GM18873 (cell line): Measurements from ENCODE around the gene NID1.
"Not testable (repeated sequence)": the region's sequence is repeated elsewhere in the genome, so short reads cannot be mapped to it uniquely, and the experiment has no call there.

Experiments used
- ATAC-seq: cut with Tn5 transposase; IDR thresholded peaks from one replicate; pipeline ENCODE4 v1.9.1; 2021; ENCODE audit warnings: mild to moderate bottlenecking, moderate library complexity, moderate number of reproducible peaks; ENCODE audit not compliant: unreplicated experiment, low FRiP score

NID1 gene

GRCh38 chr1:236030534-236030933, 34.4 kb downstream of the NID1 start:
- ATAC-seq, result no peak

DNA sequence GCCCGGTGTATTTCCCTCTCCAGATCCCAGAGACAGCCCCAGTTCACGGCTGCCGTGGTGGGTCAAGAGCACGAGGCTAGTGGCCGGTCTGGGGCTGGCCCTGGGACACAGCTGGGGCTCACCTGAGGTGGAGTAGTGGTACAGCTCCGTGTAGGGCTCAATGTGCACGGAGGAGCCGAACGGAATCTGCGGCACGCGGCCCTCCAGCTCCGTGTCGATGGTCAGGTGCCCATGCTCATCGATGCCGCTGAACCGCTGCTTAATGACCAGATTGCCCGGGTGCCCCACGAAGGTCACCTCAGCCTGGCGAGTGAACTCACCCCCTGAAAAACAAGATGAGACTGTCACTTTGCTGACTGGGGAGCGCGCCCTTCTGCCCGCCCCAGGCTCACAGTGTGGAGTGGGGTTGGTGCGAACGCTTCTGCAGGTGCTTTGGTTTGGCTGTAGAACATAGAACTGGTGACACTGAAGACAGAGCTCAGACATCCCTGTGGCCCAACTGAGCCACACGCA, 35.4 kb downstream of the NID1 start:
- no peak for ATAC-seq

DNA sequence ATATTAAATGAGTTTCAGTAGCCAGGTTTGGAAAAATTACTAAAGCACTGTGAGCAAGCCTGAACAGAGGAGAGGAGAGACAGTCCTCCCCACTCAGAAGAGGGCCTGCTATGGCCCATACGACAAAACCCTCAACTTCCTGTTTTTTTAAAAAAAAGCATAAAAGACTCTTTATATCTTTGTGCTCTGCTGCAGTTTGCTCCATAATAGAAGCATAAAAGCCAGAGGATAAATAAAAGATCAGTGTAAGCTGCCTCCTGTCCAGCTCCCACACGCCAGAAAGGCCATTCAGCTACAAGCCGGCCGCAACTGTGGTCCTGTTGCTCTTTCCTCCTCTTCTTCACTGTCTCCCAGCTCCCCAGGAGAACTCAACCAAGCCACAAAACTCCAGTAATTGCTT, 37.8 kb downstream of the NID1 start:
- no peak for ATAC-seq

DNA sequence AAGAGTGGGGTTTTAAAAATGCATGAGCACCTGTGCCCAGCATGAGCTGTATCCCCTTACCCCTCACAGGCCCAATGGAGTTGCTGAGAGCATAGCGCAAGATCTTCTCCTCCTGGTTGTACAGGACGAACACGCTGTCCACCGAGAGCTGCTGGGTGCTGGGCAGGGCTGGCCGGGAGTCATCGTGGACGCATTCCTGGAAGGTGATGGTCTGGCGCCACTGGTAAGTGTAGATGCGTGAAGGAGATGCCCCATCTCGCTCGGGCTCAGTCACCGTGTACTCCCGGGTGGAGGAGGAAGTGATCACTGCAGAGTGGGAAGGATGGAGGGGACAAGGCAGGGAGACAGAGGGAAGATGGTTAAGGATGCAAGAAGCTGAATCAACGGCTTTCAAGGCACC, 39.1 kb downstream of the NID1 start:
- ATAC-seq, result no peak

DNA sequence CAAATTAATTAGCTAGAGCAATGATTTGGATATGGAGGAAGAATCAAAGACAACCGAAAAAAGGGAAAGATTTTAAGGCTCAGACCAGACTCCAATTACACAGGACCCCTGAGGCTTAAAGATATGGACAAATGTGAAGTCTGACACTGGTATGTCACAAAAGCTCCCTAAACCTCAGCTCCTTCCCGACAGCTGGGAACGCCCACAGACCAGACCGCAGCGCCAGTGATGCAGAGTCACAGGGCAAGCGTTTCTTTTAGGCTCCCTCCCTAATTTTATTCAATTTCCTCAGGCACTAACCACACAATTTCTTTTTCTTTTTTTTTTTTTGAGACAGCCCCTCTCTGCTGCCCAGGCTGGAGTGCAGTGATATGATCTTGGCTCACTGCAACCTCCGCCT, 40.2 kb downstream of the NID1 start:
- ATAC-seq, result no peak

DNA sequence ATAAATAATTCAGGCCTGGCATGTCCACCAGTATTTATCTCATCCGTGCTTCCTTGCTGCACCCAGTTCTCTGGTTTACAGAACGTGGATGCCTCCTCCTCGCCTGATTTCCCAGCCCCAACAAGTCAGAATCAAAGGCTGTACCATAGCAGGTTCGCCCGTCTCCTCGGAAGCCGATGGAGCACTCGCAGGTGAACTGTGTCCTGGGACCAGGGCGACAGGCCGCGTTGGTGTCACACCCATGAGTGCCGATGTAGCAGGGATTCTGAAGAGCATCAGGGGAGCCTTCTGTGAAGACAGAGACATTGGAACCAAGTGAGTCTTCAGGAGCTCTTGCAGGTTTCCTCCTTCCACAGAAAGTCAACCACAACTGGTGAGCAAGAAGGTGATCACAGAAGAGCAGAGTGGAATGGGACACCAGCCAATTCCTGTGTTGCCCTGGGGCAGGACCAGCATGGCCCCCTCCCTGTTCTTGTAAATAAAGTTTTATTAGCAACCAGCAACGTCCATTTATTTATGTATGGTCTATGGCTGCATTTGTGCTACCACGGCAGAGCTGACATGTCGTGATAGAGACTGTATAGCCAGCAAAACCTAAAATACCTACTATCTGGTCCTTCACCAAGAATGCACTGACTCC, 40.8 kb downstream of the NID1 start:
- no peak for ATAC-seq

GRCh38 chr1:236021424-236022135, 43.3 kb downstream of the NID1 start:
- ATAC-seq, result no peak

GRCh38 chr1:236020359-236021219, 44.3 kb downstream of the NID1 start:
- no peak for ATAC-seq

- ATAC-seq, result no peak
Measured at GRCh38 chr1:236018885-236019453, 45.9 kb downstream of the NID1 start.

DNA sequence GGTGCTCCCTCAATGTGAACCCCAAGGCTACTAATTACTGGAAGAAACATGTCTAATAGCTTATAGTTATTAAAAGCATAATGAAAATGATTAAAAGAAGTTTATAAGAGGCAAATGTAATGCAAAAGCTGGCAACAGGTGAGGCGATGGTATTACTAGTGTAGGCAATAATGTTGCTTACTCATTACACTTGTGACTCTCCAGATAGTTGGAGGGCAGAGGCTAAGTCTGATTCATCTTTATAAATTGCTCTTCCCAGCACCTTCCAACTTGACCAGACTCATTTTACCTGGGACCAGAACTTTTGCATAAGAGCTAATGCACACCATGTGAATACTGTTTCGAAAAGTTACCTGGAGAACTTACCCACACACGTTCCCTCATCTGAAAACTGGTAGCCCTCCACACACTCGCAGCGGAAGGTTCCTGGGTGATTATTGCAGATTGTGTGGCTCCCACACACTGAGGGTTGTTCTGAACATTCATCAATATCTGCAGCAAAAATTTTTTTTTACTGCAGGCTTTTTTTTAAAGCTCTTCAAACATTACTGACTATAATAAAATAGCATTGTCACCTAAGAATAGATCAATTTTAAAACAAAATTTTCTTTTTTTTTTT, 48.0 kb downstream of the NID1 start:
- ATAC-seq, result no peak

- ATAC-seq, result no peak
Measured at GRCh38 chr1:236016083-236016482, 48.8 kb downstream of the NID1 start.

GRCh38 chr1:236015539-236015938, 49.4 kb downstream of the NID1 start:
- ATAC-seq, result no peak

DNA sequence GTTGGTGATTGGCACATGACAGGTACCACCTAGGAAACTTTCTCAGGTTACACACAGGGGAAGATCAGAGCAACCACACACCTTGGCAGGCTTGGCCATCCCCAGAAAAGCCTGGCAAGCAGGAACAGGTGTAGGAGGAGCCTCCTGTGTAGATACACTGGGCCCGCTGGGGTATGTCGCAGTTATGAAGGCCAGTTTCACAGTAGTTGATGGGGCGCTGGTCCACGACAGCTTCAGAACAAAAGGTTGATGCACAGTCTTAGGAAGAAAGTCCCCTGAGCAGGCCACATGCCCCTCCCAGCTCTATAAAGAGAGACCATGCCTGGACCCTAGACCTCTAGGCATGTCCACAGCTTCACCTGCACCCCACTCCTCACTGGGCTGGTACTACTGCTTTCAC, 51.6 kb downstream of the NID1 start:
- ATAC-seq, result no peak

DNA sequence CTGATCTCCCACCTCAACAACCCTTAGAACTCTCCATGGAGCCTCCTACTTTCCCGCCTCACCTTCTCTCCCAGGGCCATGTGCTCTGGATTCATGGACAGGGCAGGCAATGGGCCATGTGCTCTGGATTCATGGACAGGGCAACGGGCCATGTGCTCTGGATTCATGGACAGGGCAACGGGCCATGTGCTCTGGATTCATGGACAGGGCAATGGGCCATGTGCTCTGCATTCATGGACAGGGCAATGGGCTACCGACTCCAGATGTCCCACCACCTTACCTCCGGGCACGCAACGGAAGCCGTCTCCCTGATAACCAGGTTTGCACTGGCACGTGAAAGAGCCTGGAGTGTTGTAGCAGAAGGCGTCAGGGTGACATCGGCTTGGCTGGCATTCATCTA, 53.2 kb downstream of the NID1 start:
- ATAC-seq, result no peak

DNA sequence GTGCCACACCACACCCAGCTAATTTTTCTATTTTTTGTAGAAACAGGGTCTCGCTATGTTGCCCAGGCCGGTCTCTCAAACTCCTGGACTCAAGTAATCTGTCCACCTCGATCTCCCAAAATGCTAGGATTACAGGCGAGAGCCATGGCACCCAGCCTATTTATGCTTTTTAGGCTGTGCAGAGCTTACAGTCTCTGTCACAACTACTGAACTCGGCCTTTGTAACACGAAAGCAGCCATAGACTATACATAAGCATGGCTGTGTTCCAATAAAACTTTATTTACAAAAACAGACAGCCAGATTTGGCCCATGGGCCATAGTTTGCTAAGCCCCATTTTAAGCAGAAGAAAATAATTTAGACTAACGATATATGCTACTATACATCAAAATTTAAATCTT, 54.4 kb downstream of the NID1 start:
- ATAC-seq, result no peak

GRCh38 chr1:236009857-236010256, 55.0 kb downstream of the NID1 start:
- no peak for ATAC-seq

GRCh38 chr1:236009191-236009590, 55.7 kb downstream of the NID1 start:
- no peak for ATAC-seq

DNA sequence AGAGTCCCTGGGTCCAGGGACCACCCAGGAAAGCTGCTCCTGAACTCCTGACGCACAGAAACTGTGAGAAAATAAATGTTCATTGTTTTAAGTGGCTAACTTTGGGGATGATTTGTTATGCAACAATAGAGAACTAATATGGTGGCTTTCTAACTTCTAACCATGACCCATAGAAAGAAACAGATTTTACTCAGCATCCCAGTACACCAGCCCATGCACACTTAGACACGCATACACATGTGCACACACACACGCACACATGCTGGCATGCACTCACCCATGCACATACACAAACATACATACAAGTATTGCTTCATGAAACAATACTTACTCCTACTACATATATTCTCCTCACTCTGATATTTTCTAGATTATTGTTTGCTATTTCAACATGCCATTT, 57.1 kb downstream of the NID1 start:
- no peak for ATAC-seq

DNA sequence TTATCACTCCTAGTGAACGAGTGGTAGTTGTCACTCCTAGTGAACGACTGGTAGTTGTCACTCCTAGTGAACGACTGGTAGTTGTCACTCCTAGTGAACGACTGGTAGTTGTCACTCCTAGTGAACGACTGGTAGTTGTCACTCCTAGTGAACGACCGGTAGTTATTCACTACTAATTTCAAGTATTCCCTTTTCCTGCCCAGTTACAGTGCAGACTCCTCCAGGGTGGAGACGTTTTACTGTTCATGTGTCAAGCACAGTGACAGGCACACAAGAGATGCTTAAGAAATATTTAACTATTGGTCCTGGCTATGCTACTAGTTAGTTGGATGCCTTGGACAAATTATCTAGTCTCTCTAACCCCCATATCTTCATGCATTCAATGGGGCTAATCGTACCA, 61.8 kb downstream of the NID1 start:
- not testable (repeated sequence) for ATAC-seq

DNA sequence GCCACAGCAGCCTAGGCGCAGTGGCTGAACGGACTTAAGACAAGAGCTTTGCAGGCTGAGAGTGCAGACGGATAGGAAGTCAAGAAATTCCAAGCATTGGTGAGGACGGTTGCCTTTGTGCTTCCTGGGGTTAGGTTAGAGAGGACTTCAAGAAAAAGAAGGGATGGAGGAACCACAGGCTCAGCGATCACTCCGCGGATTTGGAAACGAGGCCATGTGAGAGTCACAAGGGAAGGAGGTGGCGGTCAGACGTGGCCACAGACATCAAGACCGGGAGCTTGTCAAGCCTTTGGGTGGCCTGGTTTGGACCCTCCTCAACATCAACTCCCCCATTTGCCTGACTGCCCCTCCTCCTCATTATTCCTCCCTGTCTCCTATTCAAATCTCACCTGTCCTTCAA, 62.3 kb downstream of the NID1 start:
- ATAC-seq, result no peak

DNA sequence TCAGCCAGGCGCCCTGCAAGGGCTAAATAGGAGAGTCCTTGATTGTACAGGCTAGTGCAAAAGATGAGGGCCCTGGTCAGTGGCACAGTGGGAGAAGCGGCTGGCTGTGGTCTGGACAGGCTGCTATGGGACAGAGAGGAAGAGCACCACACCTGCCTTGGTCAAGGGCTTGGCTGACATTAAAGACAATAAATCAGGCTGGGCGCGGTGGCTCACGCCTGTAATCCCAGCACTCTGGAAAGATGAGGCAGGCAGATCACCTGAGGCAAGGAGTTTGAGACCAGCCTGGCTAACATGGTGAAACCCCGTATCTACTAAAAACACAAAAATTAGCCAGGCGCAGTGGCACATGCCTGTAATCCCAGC, 62.9 kb downstream of the NID1 start:
- ATAC-seq, result no peak
